Ishikawa (cell line): ENCODE data around the gene SHISAL1.

Experiments
- EP300 ChIP-seq: IDR thresholded peaks from 2 replicates; pipeline ENCODE4 v1.6.1; 2012; ENCODE audit warnings: borderline replicate concordance
- NFIC ChIP-seq: IDR thresholded peaks from 2 replicates; pipeline ENCODE4 v1.6.1; 2012
- RAD21 ChIP-seq: IDR thresholded peaks from 2 replicates; pipeline ENCODE4 v1.6.1; 2012; ENCODE audit warnings: low read depth
- REST ChIP-seq: IDR thresholded peaks from 2 replicates; pipeline ENCODE4 v1.6.1; 2012; ENCODE audit warnings: low read depth, mild to moderate bottlenecking
- TAF1 ChIP-seq: IDR thresholded peaks from 2 replicates; pipeline ENCODE4 v1.6.1; 2012; ENCODE audit warnings: low read depth, mild to moderate bottlenecking
- TCF12 ChIP-seq: IDR thresholded peaks from 2 replicates; pipeline ENCODE4 v1.6.1; 2012; ENCODE audit warnings: low read depth
- YY1 ChIP-seq: IDR thresholded peaks from 2 replicates; pipeline ENCODE4 v1.6.1; 2012; ENCODE audit warnings: low read depth
- ZBTB7A ChIP-seq: IDR thresholded peaks from 2 replicates; pipeline ENCODE4 v1.6.1; 2012; ENCODE audit warnings: low read depth

- no peak for TF ChIP-seq TCF12
- no peak for TF ChIP-seq RAD21
- no peak for TF ChIP-seq EP300
- TF ChIP-seq ZBTB7A: no peak
- no peak for TF ChIP-seq NFIC
- TF ChIP-seq REST: no peak
- no peak for TF ChIP-seq TAF1
- no peak for TF ChIP-seq YY1
These were observed 42.2 kb downstream of the SHISAL1 start for GRCh38 chr22:44270556-44270880.
